ENCODE results near the gene PCDHA4. TPM values are rescaled to one million over a fixed set of nuclear protein-coding genes. Genes with fewer than 3 reads are reported as not detected.

PCDHA4 gene
- total RNA-seq, 1 experiment from 2014 or later = 3.1 TPM

GRCh38 chr5:140823475-140823874 lies 16.6 kb downstream of the PCDHA4 start:
- in situ Hi-C loops (cut with HindIII; ENCODE audit: low pct_unique_long_range_greater_than_20kb, low sequenced_read_pairs) = no loop called here
- TF ChIP-seq REST (IDR thresholded peaks at IDR 0.05; ENCODE audit: insufficient read depth in 1 of 2, low read depth in 2 of 2, low read length in 1 of 2) (no peak), POLR2AphosphoS5 (IDR thresholded peaks at IDR 0.05; ENCODE audit: low read depth, low read length) (no peak), TCF7L2 (IDR thresholded peaks at IDR 0.05; ENCODE audit: low read depth, low read length) (no peak), SIN3A (IDR thresholded peaks at IDR 0.05; ENCODE audit: borderline replicate concordance, insufficient read depth, low read depth, low read length) (no peak), CTCF (IDR thresholded peaks at IDR 0.05) (no peak)
- no peaks in the 10 kb centered on the region for H3K36me3 ChIP-seq (ENCODE audit: control insufficient read depth, insufficient read depth, low read length)
- H3K4me1 ChIP-seq (ENCODE audit: control insufficient read depth, insufficient read depth, low read length) = no peaks in the 10 kb centered on the region
- no peaks in the 10 kb centered on the region for H3K27me3 ChIP-seq (ENCODE audit: control insufficient read depth, insufficient read depth, low read length)
- 0 out of 2 replicates have a peak, but pooled peaks cover 6% of the 10 kb centered on the region for H3K9me3 ChIP-seq (ENCODE audit: control insufficient read depth, insufficient read depth, low read depth, low read length)
- DNase-seq (ENCODE audit: low read depth, low spot score) (no peak), ATAC-seq (no peak)
- no TSS peak for BruUV-seq (replicated peaks)
- intact Hi-C loops (cut with micrococcal nuclease; ENCODE audit: unreplicated experiment) = no loop called here
- H3K27ac ChIP-seq (ENCODE audit: low read length) = no peak overlapping the region
- POLR2A ChIA-PET = no interaction called here
- CTCF ChIA-PET = no interaction called here
- no peak overlapping the region for H3K4me3 ChIP-seq (ENCODE audit: low read depth in 2 of 2, low read length in 2 of 2)

GRCh38 chr5:140827704-140828361 lies 21.0 kb downstream of the PCDHA4 start, which contains the start of gene PCDHA6:
PCDHA6 (plus strand) TSS chr5:140827960; CDS start chr5:140828092, 132 bp downstream.
- H3K4me1 ChIP-seq (ENCODE audit: control insufficient read depth, insufficient read depth, low read length) = no peaks in the 10 kb centered on the region
- H3K4me3 ChIP-seq (ENCODE audit: low read depth in 2 of 2, low read length in 2 of 2) = no peak within 1 kb of the TSS
- BruUV-seq (replicated peaks) = no TSS peak
- H3K9me3 ChIP-seq (ENCODE audit: control insufficient read depth, insufficient read depth, low read depth, low read length) = no peaks in the 10 kb centered on the region
- intact Hi-C loops (cut with micrococcal nuclease; ENCODE audit: unreplicated experiment) = no loop called here
- H3K36me3 ChIP-seq (ENCODE audit: control insufficient read depth, insufficient read depth, low read length) = no peaks in the 10 kb centered on the region
- ChIA-PET CTCF (interaction anchor here (0.6 kb wide), 1 partner anchor 12 kb away, joined by 5 read pairs; no protein-coding TSS in a partner anchor), POLR2A (no interaction called here)
- H3K27ac ChIP-seq (ENCODE audit: low read length) = no peak within 1 kb of the TSS
- no peaks in the 10 kb centered on the region for H3K27me3 ChIP-seq (ENCODE audit: control insufficient read depth, insufficient read depth, low read length)
- TF ChIP-seq CTCF (IDR thresholded peaks at IDR 0.05) = no peak
- TF ChIP-seq POLR2AphosphoS5 (IDR thresholded peaks at IDR 0.05; ENCODE audit: low read depth, low read length) = no peak
- TF ChIP-seq TCF7L2 (IDR thresholded peaks at IDR 0.05; ENCODE audit: low read depth, low read length) = no peak
- no peak for TF ChIP-seq REST (IDR thresholded peaks at IDR 0.05; ENCODE audit: insufficient read depth in 1 of 2, low read depth in 2 of 2, low read length in 1 of 2)
- TF ChIP-seq SIN3A (IDR thresholded peaks at IDR 0.05; ENCODE audit: borderline replicate concordance, insufficient read depth, low read depth, low read length) = no peak
- DNase-seq (ENCODE audit: low read depth, low spot score) (no peak), ATAC-seq (no peak)
- in situ Hi-C loops (cut with HindIII; ENCODE audit: low pct_unique_long_range_greater_than_20kb, low sequenced_read_pairs) = no loop called here
